A549 (cell line): ENCODE measurements around the gene ASAP2. TPM values are rescaled to one million over a fixed set of nuclear protein-coding genes. Genes with fewer than 3 reads are reported as not detected.

Experiments
- ATAC-seq, 2 experiments: fragments of 200-7000 bp in 1 of 2; fragments of >200 bp in 1 of 2; cut with Nextera tagmentation in 1 of 2; cut with Tn5 transposase in 1 of 2; 3 replicates each; pipeline versions ENCODE4 v1.8.0 to v1.9.1; 2018 to 2020; ENCODE audit warnings: mild to moderate bottlenecking in 1 of 2, moderate library complexity in 1 of 2
- CTCF ChIA-PET: fragments of 300-600 bp; sonication (Branson Sonifier 250); formaldehyde crosslinking; extraction: SDS; loops from one replicate; lab custom pipeline; 2021; ENCODE audit warnings: antibody characterized with exemption, inconsistent platforms; lab: Yijun Ruan, JAX
- POLR2A ChIA-PET: fragments of 350-600 bp; formaldehyde crosslinking; extraction: SDS; loops from one replicate; lab custom pipeline; 2021; ENCODE audit warnings: antibody characterized with exemption, inconsistent platforms; lab: Yijun Ruan, JAX
- DNase-seq, 2 experiments: peaks; one replicate each; pipeline versions ENCODE4 v3.0.0 to v3.0.0-alpha.2; 2011 to 2016; ENCODE audit warnings: low read depth in 1 of 2, low spot score in 1 of 2
- FAIRE-seq: peaks from 2 replicates; lab custom pipeline; 2011; peaks lifted over from hg19 to GRCh38; lab: Jason Lieb, UNC
- H3K27ac ChIP-seq, 2 experiments: fragments of >200 bp; sonication (Bioruptor Twin); formaldehyde crosslinking; 3 replicates each; pipeline ENCODE4 v1.5.1; 2016 to 2017
- H3K4me1 ChIP-seq: fragments of >200 bp; sonication (Bioruptor Twin); formaldehyde crosslinking; 3 replicates; pipeline ENCODE4 v1.6.1; 2016
- H3K4me2 ChIP-seq: fragments of >200 bp; sonication (Bioruptor Twin); formaldehyde crosslinking; 3 replicates; pipeline ENCODE4 v1.6.1; 2016
- H3K4me3 ChIP-seq: fragments of >200 bp; sonication (Bioruptor Twin); formaldehyde crosslinking; 3 replicates; pipeline ENCODE4 v1.5.1; 2016
- H3K9me3 ChIP-seq: fragments of >200 bp; sonication (Bioruptor Twin); formaldehyde crosslinking; 3 replicates; pipeline ENCODE4 v1.6.1; 2016
- CBX8 ChIP-seq: fragments of 200-600 bp; sonication (generic); IDR thresholded peaks from 2 replicates; pipeline ENCODE4 v1.6.1; 2016
- CEBPB ChIP-seq, 2 experiments: fragments of >200 bp in 1 of 2; sonication (Bioruptor Twin) in 1 of 2; formaldehyde crosslinking in 1 of 2; IDR thresholded peaks; 2 replicates each; pipeline ENCODE4 v1.6.1; 2012 to 2016
- CHD4 ChIP-seq: fragments of 200-600 bp; sonication (generic); IDR thresholded peaks from 2 replicates; pipeline ENCODE4 v1.6.1; 2016; ENCODE audit warnings: antibody characterized with exemption, mild to moderate bottlenecking, borderline replicate concordance
- EHF ChIP-seq: fragments of 250-450 bp; sonication (Bioruptor Pico); IDR thresholded peaks from 2 replicates; pipeline ENCODE4 v1.5.0; 2020; ENCODE audit warnings: mild to moderate bottlenecking
- EHMT2 ChIP-seq: fragments of 200-600 bp; sonication (generic); IDR thresholded peaks from 2 replicates; pipeline ENCODE4 v1.6.1; 2016; ENCODE audit warnings: antibody characterized with exemption, low read depth, mild to moderate bottlenecking, moderate library complexity
- FOSB ChIP-seq: fragments of 250-450 bp; sonication (Bioruptor Pico); IDR thresholded peaks from 2 replicates; pipeline ENCODE4 v1.5.0; 2020; ENCODE audit warnings: mild to moderate bottlenecking, moderate library complexity
- HEYL ChIP-seq: fragments of 250-450 bp; sonication (Bioruptor Pico); IDR thresholded peaks from 2 replicates; pipeline ENCODE4 v1.8.0; 2021; ENCODE audit warnings: mild to moderate bottlenecking, moderate library complexity
- HOXA7 ChIP-seq: fragments of 250-450 bp; sonication (Bioruptor Pico); IDR thresholded peaks from 2 replicates; pipeline ENCODE4 v1.5.0; 2020; ENCODE audit warnings: mild to moderate bottlenecking, moderate library complexity
- HOXB13 ChIP-seq: fragments of 250-450 bp; sonication (Bioruptor Pico); IDR thresholded peaks from 2 replicates; pipeline ENCODE4 v1.5.0; 2020; ENCODE audit warnings: low read depth, mild to moderate bottlenecking, moderate library complexity
- HOXB5 ChIP-seq: fragments of 250-450 bp; sonication (Bioruptor Pico); IDR thresholded peaks from 2 replicates; pipeline ENCODE4 v1.5.0; 2020; ENCODE audit warnings: mild to moderate bottlenecking, moderate library complexity
- KDM1A ChIP-seq: fragments of 200-600 bp; sonication (generic); IDR thresholded peaks from 2 replicates; pipeline ENCODE4 v1.6.1; 2016; ENCODE audit warnings: low read depth, mild to moderate bottlenecking
- NFE2L2 ChIP-seq: fragments of 150-350 bp; conservative IDR thresholded peaks from 2 replicates; pipeline ENCODE4 v1.6.1; 2014; ENCODE audit warnings: low read length
- POLR2A ChIP-seq: IDR thresholded peaks from 2 replicates; pipeline ENCODE4 v1.6.1; 2012; ENCODE audit warnings: mild to moderate bottlenecking, low read length
- RAD21 ChIP-seq, 2 experiments: fragments of >200 bp in 1 of 2; sonication (Bioruptor Twin) in 1 of 2; formaldehyde crosslinking in 1 of 2; IDR thresholded peaks in 1 of 2; conservative IDR thresholded peaks in 1 of 2; 2 replicates in 1 of 2; 3 replicates in 1 of 2; pipeline ENCODE4 v1.6.1; 2012 to 2018; ENCODE audit warnings: inconsistent platforms in 1 of 2
- RFX5 ChIP-seq: fragments of 450-650 bp; IDR thresholded peaks from 2 replicates; pipeline ENCODE4 v1.7.1; 2014; ENCODE audit warnings: antibody characterized with exemption, mild to moderate bottlenecking, moderate library complexity
- SREBF2 ChIP-seq: fragments of 450-650 bp; IDR thresholded peaks from 2 replicates; pipeline ENCODE4 v1.6.1; 2014; ENCODE audit warnings: mild to moderate bottlenecking, moderate library complexity
- TP53 ChIP-seq: fragments of 250-450 bp; sonication (Bioruptor Pico); IDR thresholded peaks from 2 replicates; pipeline ENCODE4 v1.5.0; 2021; ENCODE audit warnings: mild to moderate bottlenecking, moderate library complexity
- ZC3H11A ChIP-seq: fragments of 450-650 bp; IDR thresholded peaks from 2 replicates; pipeline ENCODE4 v1.6.1; 2014; ENCODE audit warnings: antibody characterized with exemption, mild to moderate bottlenecking
- ZSCAN20 ChIP-seq: fragments of 250-450 bp; sonication (Bioruptor Pico); IDR thresholded peaks from 2 replicates; pipeline ENCODE4 v1.8.0; 2022; ENCODE audit warnings: mild to moderate bottlenecking, moderate library complexity
- WGBS: methylation state at CpG from one replicate; pipeline ENCODE4 v1.1.6; 2017; ENCODE audit errors: missing lambda C conversion rate; 5-methylcytosine and 5-hydroxymethylcytosine counted together
- polyA plus RNA-seq, 4 experiments: library from polyadenylated mRNA; depleted of rRNA in 3 of 4; stranded (reverse); fragments of >200 nt; fragmentation: RNase III in 1 of 4; extraction: RNeasy Plus Mini Kit Qiagen cat#74134 plus additional on column Dnase treatment in 1 of 4; gene quantifications; 2 replicates in 3 of 4; 3 replicates in 1 of 4; pipeline ENCODE4 v1.2.3, GENCODE V29; 2011 to 2017
- TF ChIP-seq, protein P1 (sequence below): fragments of 250-450 bp; sonication (Bioruptor Pico); IDR thresholded peaks from 2 replicates; pipeline ENCODE4 v1.5.0; 2021; ENCODE audit warnings: mild to moderate bottlenecking, moderate library complexity, borderline replicate concordance
- TF ChIP-seq, protein P2 (sequence below): fragments of 150-350 bp; IDR thresholded peaks from 2 replicates; pipeline ENCODE4 v1.6.1; 2014; ENCODE audit warnings: low read depth, mild to moderate bottlenecking, low read length
- TF ChIP-seq, protein P3 (sequence below): fragments of 200-600 bp; sonication (generic); IDR thresholded peaks from 2 replicates; pipeline ENCODE4 v1.6.1; 2016; ENCODE audit warnings: antibody characterized with exemption, mild to moderate bottlenecking, moderate library complexity
- TF ChIP-seq, protein P4 (sequence below): IDR thresholded peaks from 2 replicates; pipeline ENCODE4 v1.6.1; 2012

Gene ASAP2
- polyA plus RNA-seq, 2 of the 4 experiments (the other 2 are of a cell fraction), result 17.8 to 27.9 TPM

DNA sequence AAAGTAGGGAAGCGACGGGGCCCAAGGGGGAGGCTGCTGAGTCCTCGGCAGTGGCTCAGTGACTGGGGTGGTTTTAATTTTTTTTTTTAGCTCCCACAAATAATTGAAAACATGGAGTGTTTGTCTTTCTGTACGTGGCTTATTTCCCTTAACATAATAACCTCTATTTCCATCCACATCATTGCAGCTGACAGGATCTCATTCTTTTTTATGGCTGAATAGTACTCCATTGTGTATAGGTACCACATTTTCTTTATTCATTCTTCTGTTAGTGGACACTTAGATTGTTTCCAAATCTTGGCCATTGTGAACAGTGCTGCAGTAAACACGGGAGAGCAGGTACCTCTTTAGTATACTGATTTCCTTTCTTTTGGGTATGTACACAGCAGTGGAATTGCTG lies 65.1 kb downstream of the ASAP2 start:
- H3K4me2 ChIP-seq, result no peak overlapping the region
- H3K9me3 ChIP-seq, result 0 out of 3 replicates have a peak, but pooled peaks cover 8% of the 10 kb centered on the region
- CTCF ChIA-PET, result interaction anchor here (0.9 to 1.3 kb wide), 3 partner anchors 14 to 66 kb away, joined by 3 read pairs; no protein-coding TSS in a partner anchor
- ATAC-seq (no peak), DNase-seq (no peak), FAIRE-seq (no peak)
- no peak overlapping the region for H3K27ac ChIP-seq
- POLR2A ChIA-PET, result interaction anchor here (0.5 kb wide), 1 partner anchor 56 kb away, joined by 3 read pairs; no protein-coding TSS in a partner anchor
- peaks cover 10% of the 10 kb centered on the region; the same call in 1 of the 3 replicates for H3K4me1 ChIP-seq
- H3K4me3 ChIP-seq, result no peak overlapping the region
- TF ChIP-seq CBX8 (no peak), POLR2A (no peak), RFX5 (no peak), FOSB (CRISPR knock-in tag) (no peak), RAD21 (conservative IDR thresholded peaks at IDR 0.05 in 1 of 2, IDR thresholded peaks at IDR 0.05 in 1 of 2) (no peak), HOXA7 (CRISPR knock-in tag) (no peak), HOXB5 (CRISPR knock-in tag) (no peak), ZSCAN20 (CRISPR knock-in tag) (no peak)
- WGBS, result 87% methylated on average over 5 of the region's 5 CpGs

DNA sequence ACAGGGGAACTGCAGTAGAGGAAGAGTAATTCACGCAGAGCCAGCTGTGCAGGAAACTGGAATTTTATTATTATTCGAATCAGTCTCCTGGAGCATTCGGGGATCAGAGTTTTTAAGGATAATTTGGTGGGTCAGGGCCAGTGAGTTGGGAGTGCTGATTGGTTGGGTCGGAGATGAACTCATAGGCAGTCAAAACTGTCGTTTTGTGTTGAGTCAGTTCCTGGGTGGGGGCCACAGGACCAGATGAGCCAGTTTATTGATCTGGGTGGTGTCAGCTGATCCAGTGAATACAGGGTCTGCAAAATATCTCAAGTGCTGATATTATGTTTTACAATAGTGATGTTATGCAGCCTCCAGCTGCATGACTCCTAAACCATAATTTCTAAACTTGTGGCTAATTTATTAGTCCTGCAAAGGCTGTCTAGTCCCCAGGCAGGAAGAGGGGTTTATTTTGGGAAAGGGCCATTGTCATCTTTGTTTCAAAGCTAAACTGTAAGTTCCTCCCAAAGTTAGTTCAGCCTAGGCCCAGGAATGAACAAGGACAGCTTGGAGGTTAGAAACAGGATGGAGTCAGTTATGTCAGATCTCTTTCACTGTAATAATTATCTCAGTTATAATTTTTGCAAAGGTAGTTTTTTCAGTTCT lies 67.0 kb downstream of the ASAP2 start:
- FAIRE-seq (no peak), ATAC-seq (no peak), DNase-seq (no peak)
- peaks cover 9% of the 10 kb centered on the region; the same call in 1 of the 3 replicates for H3K4me1 ChIP-seq
- CTCF ChIA-PET, result interaction anchor here (0.5 to 1.6 kb wide), 7 partner anchors 14 to 80 kb away, joined by 3 to 5 read pairs (median 3); no protein-coding TSS in a partner anchor
- no peak overlapping the region for H3K27ac ChIP-seq
- no peak for TF ChIP-seq HEYL (CRISPR knock-in tag)
- TF ChIP-seq, protein P1, sequence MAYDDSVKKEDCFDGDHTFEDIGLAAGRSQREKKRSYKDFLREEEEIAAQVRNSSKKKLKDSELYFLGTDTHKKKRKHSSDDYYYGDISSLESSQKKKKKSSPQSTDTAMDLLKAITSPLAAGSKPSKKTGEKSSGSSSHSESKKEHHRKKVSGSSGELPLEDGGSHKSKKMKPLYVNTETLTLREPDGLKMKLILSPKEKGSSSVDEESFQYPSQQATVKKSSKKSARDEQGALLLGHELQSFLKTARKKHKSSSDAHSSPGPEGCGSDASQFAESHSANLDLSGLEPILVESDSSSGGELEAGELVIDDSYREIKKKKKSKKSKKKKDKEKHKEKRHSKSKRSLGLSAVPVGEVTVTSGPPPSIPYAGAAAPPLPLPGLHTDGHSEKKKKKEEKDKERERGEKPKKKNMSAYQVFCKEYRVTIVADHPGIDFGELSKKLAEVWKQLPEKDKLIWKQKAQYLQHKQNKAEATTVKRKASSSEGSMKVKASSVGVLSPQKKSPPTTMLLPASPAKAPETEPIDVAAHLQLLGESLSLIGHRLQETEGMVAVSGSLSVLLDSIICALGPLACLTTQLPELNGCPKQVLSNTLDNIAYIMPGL (CRISPR knock-in tag), result no peak
- no peak for TF ChIP-seq EHF (CRISPR knock-in tag)
- TF ChIP-seq ZC3H11A, result no peak
- TF ChIP-seq, protein P2, sequence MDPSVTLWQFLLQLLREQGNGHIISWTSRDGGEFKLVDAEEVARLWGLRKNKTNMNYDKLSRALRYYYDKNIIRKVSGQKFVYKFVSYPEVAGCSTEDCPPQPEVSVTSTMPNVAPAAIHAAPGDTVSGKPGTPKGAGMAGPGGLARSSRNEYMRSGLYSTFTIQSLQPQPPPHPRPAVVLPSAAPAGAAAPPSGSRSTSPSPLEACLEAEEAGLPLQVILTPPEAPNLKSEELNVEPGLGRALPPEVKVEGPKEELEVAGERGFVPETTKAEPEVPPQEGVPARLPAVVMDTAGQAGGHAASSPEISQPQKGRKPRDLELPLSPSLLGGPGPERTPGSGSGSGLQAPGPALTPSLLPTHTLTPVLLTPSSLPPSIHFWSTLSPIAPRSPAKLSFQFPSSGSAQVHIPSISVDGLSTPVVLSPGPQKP, result no peak
- no peak for TF ChIP-seq SREBF2
- TF ChIP-seq NFE2L2, result no peak
- TF ChIP-seq, protein P3, sequence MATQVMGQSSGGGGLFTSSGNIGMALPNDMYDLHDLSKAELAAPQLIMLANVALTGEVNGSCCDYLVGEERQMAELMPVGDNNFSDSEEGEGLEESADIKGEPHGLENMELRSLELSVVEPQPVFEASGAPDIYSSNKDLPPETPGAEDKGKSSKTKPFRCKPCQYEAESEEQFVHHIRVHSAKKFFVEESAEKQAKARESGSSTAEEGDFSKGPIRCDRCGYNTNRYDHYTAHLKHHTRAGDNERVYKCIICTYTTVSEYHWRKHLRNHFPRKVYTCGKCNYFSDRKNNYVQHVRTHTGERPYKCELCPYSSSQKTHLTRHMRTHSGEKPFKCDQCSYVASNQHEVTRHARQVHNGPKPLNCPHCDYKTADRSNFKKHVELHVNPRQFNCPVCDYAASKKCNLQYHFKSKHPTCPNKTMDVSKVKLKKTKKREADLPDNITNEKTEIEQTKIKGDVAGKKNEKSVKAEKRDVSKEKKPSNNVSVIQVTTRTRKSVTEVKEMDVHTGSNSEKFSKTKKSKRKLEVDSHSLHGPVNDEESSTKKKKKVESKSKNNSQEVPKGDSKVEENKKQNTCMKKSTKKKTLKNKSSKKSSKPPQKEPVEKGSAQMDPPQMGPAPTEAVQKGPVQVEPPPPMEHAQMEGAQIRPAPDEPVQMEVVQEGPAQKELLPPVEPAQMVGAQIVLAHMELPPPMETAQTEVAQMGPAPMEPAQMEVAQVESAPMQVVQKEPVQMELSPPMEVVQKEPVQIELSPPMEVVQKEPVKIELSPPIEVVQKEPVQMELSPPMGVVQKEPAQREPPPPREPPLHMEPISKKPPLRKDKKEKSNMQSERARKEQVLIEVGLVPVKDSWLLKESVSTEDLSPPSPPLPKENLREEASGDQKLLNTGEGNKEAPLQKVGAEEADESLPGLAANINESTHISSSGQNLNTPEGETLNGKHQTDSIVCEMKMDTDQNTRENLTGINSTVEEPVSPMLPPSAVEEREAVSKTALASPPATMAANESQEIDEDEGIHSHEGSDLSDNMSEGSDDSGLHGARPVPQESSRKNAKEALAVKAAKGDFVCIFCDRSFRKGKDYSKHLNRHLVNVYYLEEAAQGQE, result no peak
- no peak for TF ChIP-seq RAD21 (conservative IDR thresholded peaks at IDR 0.05 in 1 of 2, IDR thresholded peaks at IDR 0.05 in 1 of 2)
- no peak for TF ChIP-seq TP53 (CRISPR knock-in tag)
- TF ChIP-seq CBX8, result no peak
- no peak for TF ChIP-seq POLR2A
- TF ChIP-seq ZSCAN20 (CRISPR knock-in tag), result no peak
- no peak for TF ChIP-seq HOXB13 (CRISPR knock-in tag)
- TF ChIP-seq CHD4, result no peak
- no peak for TF ChIP-seq EHMT2
- no peak for TF ChIP-seq KDM1A
- TF ChIP-seq CEBPB (IDR thresholded peaks at IDR 0.05), result no peak
- TF ChIP-seq FOSB (CRISPR knock-in tag), result no peak
- TF ChIP-seq, protein P4, sequence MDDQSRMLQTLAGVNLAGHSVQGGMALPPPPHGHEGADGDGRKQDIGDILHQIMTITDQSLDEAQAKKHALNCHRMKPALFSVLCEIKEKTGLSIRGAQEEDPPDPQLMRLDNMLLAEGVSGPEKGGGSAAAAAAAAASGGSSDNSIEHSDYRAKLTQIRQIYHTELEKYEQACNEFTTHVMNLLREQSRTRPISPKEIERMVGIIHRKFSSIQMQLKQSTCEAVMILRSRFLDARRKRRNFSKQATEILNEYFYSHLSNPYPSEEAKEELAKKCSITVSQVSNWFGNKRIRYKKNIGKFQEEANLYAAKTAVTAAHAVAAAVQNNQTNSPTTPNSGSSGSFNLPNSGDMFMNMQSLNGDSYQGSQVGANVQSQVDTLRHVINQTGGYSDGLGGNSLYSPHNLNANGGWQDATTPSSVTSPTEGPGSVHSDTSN, result no peak
- WGBS, result 83% methylated on average over 5 of the region's 5 CpGs
- H3K9me3 ChIP-seq, result 0 out of 3 replicates have a peak, but pooled peaks cover 8% of the 10 kb centered on the region
- H3K4me3 ChIP-seq, result no peak overlapping the region
- POLR2A ChIA-PET, result no interaction called here
- H3K4me2 ChIP-seq, result no peak overlapping the region
